Hematopoietic multipotent progenitor cell treated with erythropoietin and hydrocortisone succinate and interleukin-3 and kit ligand, for 15 days (in vitro differentiated cells): Measurements from ENCODE around the gene MYRF.
A peak's percentile ranks its signal among the peaks of the same experiment; 100 is the strongest.

ENCODE experiments used
- DNase-seq: peaks from one replicate; pipeline ENCODE4 v3.0.0-alpha.2; 2015; ENCODE audit warnings: low spot score

MYRF gene

GRCh38 chr11:61718621-61719302, 33.7 kb upstream of the MYRF start:
- DNase-seq: no peak

DNA sequence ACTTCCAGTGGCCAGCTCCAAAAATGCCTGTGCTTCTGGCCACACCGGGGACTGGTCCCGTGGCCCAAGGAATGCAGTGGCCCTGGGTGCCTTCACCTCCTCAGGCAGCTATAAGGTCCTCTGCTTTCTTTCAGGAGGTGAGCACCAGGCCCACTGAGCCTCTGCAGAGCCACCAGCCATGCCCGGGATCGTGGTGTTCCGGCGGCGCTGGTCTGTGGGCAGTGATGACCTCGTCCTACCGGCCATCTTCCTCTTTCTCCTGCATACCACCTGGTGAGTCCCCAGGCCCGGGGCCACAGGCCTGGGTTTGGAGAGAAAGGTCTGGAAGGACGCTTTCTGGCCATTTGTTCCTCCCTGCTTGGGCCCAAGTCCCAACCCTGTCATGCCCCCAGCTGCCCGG, 32.5 kb upstream of the MYRF start:
- no peak for DNase-seq

GRCh38 chr11:61720597-61720996, 31.8 kb upstream of the MYRF start:
- no peak for DNase-seq

DNA sequence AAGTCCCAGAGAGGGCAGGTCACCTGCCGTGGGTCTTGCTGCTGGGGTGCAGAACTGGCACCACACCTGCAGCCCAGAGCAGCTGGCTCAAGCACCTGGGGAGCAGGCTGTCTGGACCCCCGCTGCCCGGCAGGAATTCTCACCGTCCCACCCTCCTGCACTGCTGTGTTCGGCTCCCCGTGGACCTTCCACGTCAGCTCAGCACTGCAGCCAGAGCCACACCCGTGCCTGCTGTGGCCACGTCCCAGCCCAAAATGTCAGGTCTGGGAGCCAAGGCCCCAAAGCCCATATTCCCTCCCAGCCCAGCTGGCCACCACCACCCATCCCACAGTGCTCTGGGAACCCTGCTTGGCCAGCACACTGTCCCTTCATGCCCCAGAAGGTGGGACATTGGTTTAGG, 28.0 kb upstream of the MYRF start:
- no peak for DNase-seq

- no peak for DNase-seq
Observed at GRCh38 chr11:61725781-61726231, 26.6 kb upstream of the MYRF start.

DNA sequence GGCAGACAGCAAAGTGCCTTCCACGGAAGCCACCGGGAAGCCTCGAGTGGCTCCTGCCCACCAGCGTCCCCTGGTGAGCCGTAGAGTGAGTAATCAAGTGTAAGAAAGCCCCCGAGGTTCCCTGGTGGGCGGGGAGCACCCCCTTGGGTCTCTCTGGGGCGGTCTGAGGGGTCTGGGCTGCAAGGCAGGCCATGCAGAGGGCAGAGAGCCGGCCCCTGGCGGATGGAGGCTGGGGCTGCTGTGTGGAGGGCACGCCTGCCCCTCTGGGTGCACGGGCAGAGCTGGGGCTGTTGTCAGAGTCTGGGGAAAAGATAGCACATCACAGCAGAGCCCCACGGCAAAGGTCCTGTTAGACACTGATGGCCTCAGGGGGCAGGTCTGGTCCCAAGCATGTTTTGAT, 25.7 kb upstream of the MYRF start:
- DNase-seq: no peak

DNA sequence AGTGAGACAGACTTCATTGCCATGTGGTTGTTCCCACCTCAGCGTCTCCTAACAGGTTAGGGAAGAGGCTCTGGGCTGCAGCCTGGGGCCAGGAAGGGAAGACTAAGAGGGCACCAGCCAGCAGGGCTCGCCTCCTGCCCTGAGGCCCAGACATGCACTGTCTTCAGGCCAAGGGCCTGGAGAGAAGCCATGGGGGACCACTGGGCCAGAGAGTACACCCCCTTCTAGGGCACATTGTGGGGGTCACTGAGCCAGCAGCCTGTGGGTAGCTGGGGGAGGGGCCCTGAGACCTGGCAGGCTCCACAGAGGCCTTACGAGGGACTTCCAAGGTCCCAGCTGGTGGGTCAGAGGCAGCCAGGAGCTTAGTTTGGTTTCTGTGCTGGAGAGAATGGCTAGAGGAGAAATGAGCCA, 25.0 kb upstream of the MYRF start:
- no peak for DNase-seq

DNA sequence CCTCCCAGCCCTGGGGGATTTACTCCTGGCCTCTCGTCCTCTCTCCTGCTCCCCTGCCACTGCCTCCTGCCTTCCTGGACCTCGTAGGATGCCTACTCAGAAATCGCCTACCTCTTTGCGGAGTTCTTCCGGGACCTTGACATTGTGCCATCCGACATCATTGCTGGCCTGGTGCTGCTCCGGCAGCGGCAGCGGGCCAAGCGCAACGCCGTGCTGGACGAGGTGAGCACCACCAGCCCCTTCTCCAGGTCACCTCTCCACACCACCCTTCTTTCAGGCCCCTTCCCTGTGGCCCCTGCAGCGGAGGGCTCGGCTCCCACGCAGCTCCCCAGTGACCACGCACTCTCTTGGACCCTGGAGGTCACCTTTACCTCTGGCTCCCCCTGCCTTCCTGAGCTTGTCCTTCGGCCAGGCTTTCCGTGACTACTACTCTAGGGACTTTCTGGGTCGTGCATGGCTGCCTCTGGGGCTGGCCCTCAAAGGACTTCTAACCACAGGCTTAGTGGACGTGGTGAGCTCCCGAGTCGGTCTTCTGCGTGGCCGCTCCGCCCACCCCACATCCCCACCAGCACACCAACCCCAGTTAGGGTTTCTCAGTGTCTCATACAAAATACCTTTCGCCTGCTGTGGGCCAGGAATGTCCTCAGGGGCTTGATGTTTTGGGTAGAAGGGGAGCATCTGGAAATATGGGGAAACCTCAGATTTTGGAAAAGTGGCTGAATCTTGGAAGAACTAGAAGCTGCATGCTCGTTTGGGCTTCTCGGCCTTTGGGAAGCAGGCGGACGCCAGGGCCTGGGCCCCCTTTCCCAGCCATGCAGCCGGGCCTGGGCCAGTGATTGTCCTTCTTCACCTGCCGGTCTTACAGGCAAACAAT, 24.1 kb upstream of the MYRF start:
- DNase-seq: no peak

- DNase-seq: no peak
Observed at GRCh38 chr11:61728940-61729219, 23.6 kb upstream of the MYRF start.

DNA sequence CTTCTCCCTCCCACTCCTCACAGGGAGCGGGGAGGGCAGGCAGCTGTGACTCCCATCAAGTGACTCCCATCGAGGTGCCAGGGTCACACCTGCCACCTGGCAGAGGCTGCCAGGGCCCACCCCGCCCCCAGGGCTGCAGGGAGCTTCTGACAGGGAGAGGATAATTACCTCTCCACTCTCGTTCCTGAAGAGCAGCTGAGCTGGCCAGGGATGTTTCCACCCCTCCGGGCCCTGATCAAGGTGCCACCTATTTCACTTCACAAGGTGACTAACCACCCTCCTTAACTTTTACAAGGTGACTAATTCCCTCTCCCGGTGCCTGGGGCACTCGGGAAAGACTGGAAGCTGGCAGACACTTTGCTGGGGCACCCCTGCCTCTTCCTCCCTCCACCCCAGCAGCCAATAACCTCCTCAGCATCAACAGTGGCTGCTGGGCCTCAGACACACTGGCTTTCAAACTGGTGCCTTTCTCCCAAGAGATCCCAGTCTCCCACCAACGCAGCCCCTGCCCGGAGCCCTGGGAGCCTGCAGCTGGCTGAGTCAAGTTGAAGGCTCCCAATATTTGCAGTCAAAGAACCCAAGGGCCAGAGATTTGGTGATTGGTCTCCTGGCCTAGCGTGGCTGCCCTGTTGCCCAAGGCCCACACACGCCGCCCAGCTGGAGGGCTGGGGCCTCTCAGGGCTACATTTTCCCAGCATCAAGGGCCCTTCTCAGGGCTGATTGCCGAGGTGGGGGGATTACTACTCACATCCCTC, 22.0 kb upstream of the MYRF start:
- no peak for DNase-seq

GRCh38 chr11:61731211-61731951, 21.1 kb upstream of the MYRF start:
- no peak for DNase-seq

- DNase-seq: no peak
Observed at GRCh38 chr11:61731952-61732675, 20.3 kb upstream of the MYRF start.

GRCh38 chr11:61732705-61733104, 19.7 kb upstream of the MYRF start:
- DNase-seq: no peak

GRCh38 chr11:61733120-61733978, 19.1 kb upstream of the MYRF start:
- DNase-seq: peak; percentile 80

DNA sequence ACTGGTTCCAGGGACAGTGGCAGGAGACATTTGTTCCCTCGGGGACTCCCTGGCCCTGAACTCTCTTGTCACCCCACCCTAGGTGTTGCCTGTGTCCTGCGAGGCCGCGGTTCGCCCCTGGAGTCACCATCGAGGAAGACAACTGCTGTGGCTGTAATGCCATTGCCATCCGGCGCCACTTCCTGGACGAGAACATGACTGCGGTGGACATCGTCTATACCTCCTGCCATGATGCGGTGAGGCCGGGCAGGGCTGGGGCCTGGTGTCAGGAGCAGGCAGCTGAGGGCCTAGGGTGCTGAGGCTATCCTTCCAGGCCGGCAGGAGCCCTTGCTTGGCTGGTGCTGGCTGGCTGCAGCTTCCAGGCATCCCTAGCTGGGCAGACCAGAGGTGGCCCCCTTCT, 17.7 kb upstream of the MYRF start:
- DNase-seq: no peak

GRCh38 chr11:61735391-61735790, 17.0 kb upstream of the MYRF start:
- DNase-seq: no peak

DNA sequence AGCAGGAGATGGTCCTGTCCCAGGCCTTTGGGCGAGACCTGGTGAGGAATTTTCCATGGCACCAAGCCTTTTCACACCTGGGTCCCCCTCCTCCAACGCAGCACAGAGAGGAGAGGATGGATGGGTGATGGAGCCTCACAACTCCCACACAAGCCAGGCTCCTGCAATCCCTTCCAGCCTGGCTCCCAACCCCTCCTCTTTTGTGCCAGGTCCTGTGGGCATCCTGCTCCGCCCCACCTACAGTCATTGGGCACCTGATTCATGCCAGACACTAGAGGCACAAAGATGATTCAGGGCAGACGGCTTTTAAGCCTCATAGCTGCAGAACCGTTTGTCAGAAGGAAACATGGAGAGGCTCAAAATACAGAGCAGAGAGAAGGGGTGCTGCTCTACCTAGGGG, 16.1 kb upstream of the MYRF start:
- DNase-seq: no peak

DNA sequence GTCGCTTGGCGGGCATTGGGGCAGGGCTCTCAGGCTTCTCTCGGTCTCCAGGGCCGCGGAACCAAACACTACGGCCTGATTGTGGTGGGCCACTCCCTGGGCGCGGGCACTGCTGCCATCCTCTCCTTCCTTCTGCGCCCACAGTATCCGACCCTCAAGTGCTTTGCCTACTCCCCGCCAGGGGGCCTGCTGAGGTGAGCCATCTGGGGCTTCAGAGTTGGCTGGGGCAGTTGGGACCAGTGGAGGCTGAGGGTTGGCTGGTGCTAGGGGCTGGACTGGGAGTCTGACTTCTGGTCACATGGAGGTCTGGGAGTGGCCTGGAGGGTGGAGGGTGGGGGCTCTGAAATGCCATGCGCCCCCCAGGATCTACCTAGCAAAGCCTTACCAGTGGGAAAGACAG, 15.3 kb upstream of the MYRF start:
- DNase-seq: no peak

GRCh38 chr11:61737636-61738386, 14.6 kb upstream of the MYRF start:
- no peak for DNase-seq

GRCh38 chr11:61738776-61739175, 13.7 kb upstream of the MYRF start:
- DNase-seq: no peak
